ENCODE results near the gene CD74. TPM values are rescaled to one million over a fixed set of nuclear protein-coding genes. Genes with fewer than 3 reads are reported as not detected.

Gene CD74
- total and polyA plus RNA-seq, 2 of the 13 experiments (the other 11 are each of a cell fraction or from before 2014, with no cell fraction given) = 34.1 to 84.4 TPM

GRCh38 chr5:150393096-150393645 lies 19.5 kb downstream of the CD74 start:
- in situ Hi-C loops (cut with HindIII; ENCODE audit: extremely low pct_ligation_motif_present, low pct_unique_long_range_greater_than_20kb) = no loop called here
- WGBS (ENCODE audit: low lambda C conversion rate) = 72% methylated on average over 2 of the region's 3 CpGs

More at GRCh38 chr5:150393096-150393645, 19.5 kb downstream of the CD74 start:
- no peak for FAIRE-seq
- Histone ChIP-seq H3K4me1 (ENCODE audit: insufficient read depth, low read length) (no peaks in the 10 kb centered on the region), H3K79me2 (ENCODE audit: insufficient read depth, low read length) (no peaks in the 10 kb centered on the region), H2AFZ (ENCODE audit: low read length) (no peak overlapping the region), H3K9me3 (ENCODE audit: low read length) (no peaks in the 10 kb centered on the region), H3K4me2 (ENCODE audit: low read depth, low read length) (no peak overlapping the region), H3K36me3 (replicated peaks in 1 of 2; ENCODE audit: control insufficient read depth in 1 of 2, insufficient read depth in 2 of 2, low read length in 2 of 2) (peaks cover 43 to 87% of the 10 kb centered on the region in 2 experiments), H4K20me1 (ENCODE audit: insufficient read depth, low read length) (no peaks in the 10 kb centered on the region), H3K27ac (ENCODE audit: extremely low read length, insufficient read depth, low read length) (no peak overlapping the region), H3K4me3 (replicated peaks in 1 of 3; ENCODE audit: insufficient read depth in 1 of 3, low read depth in 2 of 3, low read length in 3 of 3) (no peak overlapping the region), H3K9ac (ENCODE audit: insufficient read depth, low read depth, low read length) (no peak overlapping the region), H3K27me3 (ENCODE audit: control insufficient read depth in 1 of 2, insufficient read depth in 2 of 2, low read length in 2 of 2) (no peaks in the 10 kb centered on the region)
- no peak for TF ChIP-seq SAP130 (CRISPR knock-in tag; IDR thresholded peaks at IDR 0.05; ENCODE audit: low read depth)
- no peak for TF ChIP-seq GRHL1 (CRISPR knock-in tag; conservative IDR thresholded peaks at IDR 0.05)
- no peak for TF ChIP-seq ZNF207 (IDR thresholded peaks at IDR 0.05; ENCODE audit: borderline replicate concordance)
- TF ChIP-seq FOXJ3 (CRISPR knock-in tag; IDR thresholded peaks at IDR 0.05; ENCODE audit: borderline replicate concordance) = no peak
- TF ChIP-seq RBM39 (IDR thresholded peaks at IDR 0.05; ENCODE audit: low read depth, low read length, poor library complexity, severe bottlenecking) = no peak
- TF ChIP-seq MEIS1 (CRISPR knock-in tag; IDR thresholded peaks at IDR 0.05; ENCODE audit: borderline replicate concordance) = no peak
- TF ChIP-seq HMG20B (CRISPR knock-in tag; conservative IDR thresholded peaks at IDR 0.05) = no peak
- no peak for TF ChIP-seq DDIT3 (CRISPR knock-in tag; IDR thresholded peaks at IDR 0.05)
- no peak for TF ChIP-seq RXRA (CRISPR knock-in tag; IDR thresholded peaks at IDR 0.05)
- TF ChIP-seq ZKSCAN8 (CRISPR knock-in tag; IDR thresholded peaks at IDR 0.05; ENCODE audit: borderline replicate concordance) = no peak
- TF ChIP-seq RNF219 (CRISPR knock-in tag; IDR thresholded peaks at IDR 0.05) = no peak
- no peak for TF ChIP-seq MLX (CRISPR knock-in tag; IDR thresholded peaks at IDR 0.05)
- no peak for TF ChIP-seq ZNF558 (CRISPR knock-in tag; IDR thresholded peaks at IDR 0.05; ENCODE audit: borderline replicate concordance)
- TF ChIP-seq TGIF2 (CRISPR knock-in tag; IDR thresholded peaks at IDR 0.05) = no peak
- TF ChIP-seq ARID5B (CRISPR knock-in tag; IDR thresholded peaks at IDR 0.05) = no peak
- TF ChIP-seq TBL1XR1 (IDR thresholded peaks at IDR 0.05; ENCODE audit: borderline replicate concordance, low read length, partially characterized antibody) = no peak
- intact Hi-C loops (cut with micrococcal nuclease; ENCODE audit: unreplicated experiment) = no loop called here
- BruUV-seq (replicated peaks) = no TSS peak
- no peak for DNase-seq (ENCODE audit: low spot score)
- CTCF ChIA-PET (ENCODE audit: low intra/inter-chr PET ratio, low total read pairs) = no interaction called here
- no peak for ATAC-seq
- POLR2A ChIA-PET = no interaction called here

Measured in HepG2 (cell line).